Camera-type eye (tissue), 1 donor: ENCODE results near the gene TSFM. TPM values are rescaled to one million over a fixed set of nuclear protein-coding genes. Genes with fewer than 3 reads are reported as not detected.

Experiments
- total RNA-seq: library from RNA; depleted of rRNA; stranded (reverse); fragments of >200 nt; gene quantifications from one replicate; pipeline ENCODE4 v1.2.3, GENCODE V29; 2014

Gene TSFM
- total RNA-seq: 18.8 TPM

DNA sequence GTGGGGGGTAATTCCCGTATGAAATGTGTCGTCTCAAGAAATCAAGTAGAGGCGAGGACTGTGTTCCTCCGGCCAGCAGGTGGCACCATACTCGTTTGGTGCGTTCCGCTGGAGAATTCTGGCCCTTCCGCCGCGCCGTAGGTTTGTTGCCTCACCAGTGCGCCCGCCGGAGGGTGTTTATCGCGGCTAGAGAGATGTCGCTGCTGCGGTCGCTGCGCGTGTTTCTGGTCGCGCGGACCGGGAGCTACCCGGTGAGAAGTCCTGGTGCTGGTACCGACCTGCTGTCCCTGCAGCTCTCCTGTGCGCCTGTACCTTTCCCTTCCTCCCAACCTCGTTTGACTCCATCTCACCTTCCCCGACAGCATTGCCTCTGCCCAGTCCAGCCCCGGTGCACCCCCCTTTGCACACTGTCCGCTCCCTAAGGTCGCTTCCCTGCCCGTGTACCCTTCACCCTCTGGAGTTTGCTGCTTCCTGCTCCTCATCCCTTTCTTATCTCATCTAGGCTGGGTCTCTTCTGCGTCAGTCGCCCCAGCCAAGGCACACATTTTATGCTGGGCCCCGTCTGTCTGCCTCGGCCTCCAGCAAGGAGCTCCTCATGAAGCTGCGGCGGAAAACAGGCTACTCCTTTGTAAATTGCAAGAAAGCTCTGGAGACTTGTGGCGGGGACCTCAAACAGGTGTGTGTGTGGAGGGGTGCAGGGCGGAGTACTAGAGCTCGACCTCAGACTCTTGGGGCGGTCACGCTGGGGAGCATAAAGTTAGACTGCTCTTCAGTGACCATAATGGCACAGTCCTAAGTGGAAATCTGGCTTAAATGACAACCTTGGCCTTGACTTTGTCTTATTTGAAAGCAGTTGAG lies at the start of gene TSFM:
Gene TSFM (plus strand): TSS at position 180 of the 858 bp plus-strand sequence. CDS start 15 bp downstream, at position 195.

GRCh38 chr12:57738661-57739237 lies 43.8 kb upstream of the TSFM start, which contains the start of gene AGAP2:
AGAP2 (minus strand) TSS chr12:57738742; CDS start chr12:57738246, 496 bp downstream.

GRCh38 chr12:57744777-57745484 lies 37.7 kb upstream of the TSFM start, which contains the start of gene TSPAN31:
TSPAN31 (plus strand) TSS chr12:57745039; CDS start chr12:57745155, 116 bp downstream.

GRCh38 chr12:57751788-57752667 lies 30.6 kb upstream of the TSFM start, which contains the start of gene CDK4:
CDK4 (minus strand) TSS chr12:57752310; CDS start chr12:57751717, 593 bp downstream.

GRCh38 chr12:57754411-57755193 lies 28.0 kb upstream of the TSFM start, which contains the start of gene MARCHF9:
MARCHF9 (plus strand) TSS chr12:57755103; CDS start chr12:57755529, 426 bp downstream.

GRCh38 chr12:57766464-57767304 lies 15.9 kb upstream of the TSFM start, which contains the start of gene CYP27B1:
CYP27B1 (minus strand) TSS chr12:57767078; CDS start chr12:57767041, 37 bp downstream.

DNA sequence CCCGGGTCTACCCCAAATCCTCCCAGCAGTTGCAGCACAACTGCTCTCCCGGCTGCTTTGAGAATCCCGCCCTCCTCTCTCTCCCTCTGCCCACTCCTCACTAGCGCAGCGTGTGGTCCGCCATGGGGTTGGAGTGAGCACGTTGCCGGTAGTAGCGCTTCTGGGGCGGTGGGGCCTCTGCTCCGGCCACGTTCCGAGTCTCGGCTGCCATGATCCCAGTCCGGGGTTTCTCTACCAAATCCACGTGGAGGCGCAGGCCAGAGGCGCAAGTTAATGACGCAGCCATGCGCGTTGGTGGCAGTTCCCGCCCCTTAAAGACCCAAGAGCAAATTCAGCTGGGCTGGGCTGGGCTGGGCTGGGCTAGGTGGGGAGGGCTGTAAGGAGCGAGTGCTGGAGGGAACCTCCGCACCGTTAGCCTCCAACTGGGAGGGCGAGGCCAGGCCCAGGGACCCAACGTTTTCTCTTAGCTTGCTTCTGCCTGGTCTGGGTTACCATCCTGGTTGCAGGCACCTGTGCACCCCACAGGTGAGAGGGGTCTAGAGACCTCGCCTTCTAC lies 10.6 kb upstream of the TSFM start, which contains the start of gene METTL1:
Gene METTL1 (minus strand): TSS at position 233 of the 556 bp plus-strand sequence. CDS start 22 bp downstream, at position 211.

GRCh38 chr12:57772429-57773322 lies 9.9 kb upstream of the TSFM start, which contains the start of gene EEF1AKMT3:
EEF1AKMT3 (plus strand) TSS chr12:57772614; CDS start chr12:57772725, 111 bp downstream.

GRCh38 chr12:57846577-57847319 lies 64.2 kb downstream of the TSFM start, which contains the start of gene CTDSP2:
CTDSP2 (minus strand) TSS chr12:57846729; CDS start chr12:57846435, 294 bp downstream.

Other genes with a start within 250 kb of the TSFM start
- 174 TPM for gene DCTN2, start 235.6 kb upstream of the TSFM start, total RNA-seq
- 30.1 TPM for gene KIF5A, start 232.7 kb upstream of the TSFM start, total RNA-seq
- gene PIP4K2C, start 191.6 kb upstream of the TSFM start, total RNA-seq: 24.8 TPM
- 69.5 TPM for gene DTX3, start 178.0 kb upstream of the TSFM start, total RNA-seq
- 53.5 TPM for gene ARHGEF25, start 171.4 kb upstream of the TSFM start, total RNA-seq
- gene B4GALNT1, start 149.6 kb upstream of the TSFM start, total RNA-seq: 9.6 TPM
- gene OS9, start 88.7 kb upstream of the TSFM start, total RNA-seq: 250 TPM
- gene AGAP2, start 44.0 kb upstream of the TSFM start, total RNA-seq: 7.3 TPM
- 59.1 TPM for gene TSPAN31, start 37.7 kb upstream of the TSFM start, total RNA-seq
- gene CDK4, start 30.5 kb upstream of the TSFM start, total RNA-seq: 108 TPM
- gene MARCHF9, start 27.7 kb upstream of the TSFM start, total RNA-seq: 15.1 TPM
- 1.6 TPM for gene CYP27B1, start 15.7 kb upstream of the TSFM start, total RNA-seq
- 4.5 TPM for gene METTL1, start 10.7 kb upstream of the TSFM start, total RNA-seq
- gene EEF1AKMT3, start 10.2 kb upstream of the TSFM start, total RNA-seq: 12.2 TPM
- 4.5 TPM for gene AVIL, start 35.9 kb downstream of the TSFM start, total RNA-seq
- 119 TPM for gene CTDSP2, start 63.9 kb downstream of the TSFM start, total RNA-seq
- 10.9 TPM for gene ATP23, start 158.8 kb downstream of the TSFM start, total RNA-seq